CD4-positive, alpha-beta memory T cell (primary cell): ENCODE data around the gene RRH. TPM values are rescaled to one million over a fixed set of nuclear protein-coding genes. Genes with fewer than 3 reads are reported as not detected.
"Not testable (repeated sequence)": the region's sequence is repeated elsewhere in the genome, so short reads cannot be mapped to it uniquely, and the experiment has no call there.

ENCODE experiments used
- CTCF ChIA-PET: fragments of 350-600 bp; sonication (Branson Sonifier 250); formaldehyde crosslinking; loops from one replicate; lab custom pipeline; 2021; ENCODE audit warnings: inconsistent platforms; ENCODE audit not compliant: partially characterized antibody; lab: Charles Lee
- POLR2A ChIA-PET: fragments of 350-600 bp; sonication (Branson Sonifier 250); formaldehyde crosslinking; loops from one replicate; lab custom pipeline; 2021; ENCODE audit not compliant: partially characterized antibody; lab: Charles Lee
- DNase-seq, 5 donors: peaks; one replicate each; pipeline versions ENCODE4 v3.0.0 to v3.0.0-alpha.2; 2020 to 2022; ENCODE audit warnings: mixed read lengths in 1 of 5
- H3K27ac ChIP-seq: one replicate; pipeline ENCODE4 v1.7.0; 2013; ENCODE audit warnings: low read depth, low read length
- H3K27me3 ChIP-seq: 2 replicates; pipeline ENCODE4 v1.7.0; 2013; ENCODE audit warnings: mild to moderate bottlenecking, low read length, moderate library complexity; ENCODE audit not compliant: insufficient read depth
- H3K36me3 ChIP-seq: 2 replicates; pipeline ENCODE4 v1.7.0; 2013; ENCODE audit warnings: mild to moderate bottlenecking, low read length, moderate library complexity; ENCODE audit not compliant: insufficient read depth
- H3K4me1 ChIP-seq: 2 replicates; pipeline ENCODE4 v1.7.0; 2013; ENCODE audit warnings: mild to moderate bottlenecking, low read length, moderate library complexity; ENCODE audit not compliant: insufficient read depth
- H3K4me3 ChIP-seq, 2 donors: one replicate each; pipeline ENCODE4 v1.7.0; 2013; ENCODE audit warnings: low read length in 2 of 2, mild to moderate bottlenecking in 1 of 2
- H3K9me3 ChIP-seq, 2 donors: one replicate each; pipeline ENCODE4 v1.7.0; 2013; ENCODE audit warnings: low read length in 2 of 2, control low read depth in 1 of 2; ENCODE audit not compliant: control insufficient read depth in 1 of 2
- H3K27ac Mint-ChIP-seq, 7 donors: one replicate each; pipeline ENCODE4 v1.8.0; 2020 to 2021; ENCODE audit warnings: mixed read lengths in 7 of 7, mild to moderate bottlenecking in 6 of 7, inconsistent platforms in 3 of 7, moderate library complexity in 3 of 7
- H3K27me3 Mint-ChIP-seq, 2 donors: one replicate each; pipeline ENCODE4 v1.8.0; 2020 to 2021; ENCODE audit warnings: mixed read lengths in 2 of 2
- H3K36me3 Mint-ChIP-seq, 2 donors: one replicate each; pipeline ENCODE4 v1.8.0; 2020 to 2021; ENCODE audit warnings: mixed read lengths in 2 of 2, inconsistent platforms in 1 of 2, mild to moderate bottlenecking in 1 of 2
- H3K4me1 Mint-ChIP-seq, 4 donors: one replicate each; pipeline ENCODE4 v1.8.0; 2020 to 2021; ENCODE audit warnings: mixed read lengths in 4 of 4, mild to moderate bottlenecking in 1 of 4
- H3K4me3 Mint-ChIP-seq, 8 donors: one replicate each; pipeline ENCODE4 v1.8.0; 2020 to 2021; ENCODE audit warnings: mixed read lengths in 8 of 8, mild to moderate bottlenecking in 7 of 8, moderate library complexity in 6 of 8, inconsistent platforms in 3 of 8
- H3K9me3 Mint-ChIP-seq, 8 donors: one replicate each; pipeline ENCODE4 v1.8.0; 2020 to 2021; ENCODE audit warnings: mixed read lengths in 8 of 8, mild to moderate bottlenecking in 5 of 8, inconsistent platforms in 3 of 8, moderate library complexity in 1 of 8
- intact Hi-C: fragments of 100-400 bp; cut with micrococcal nuclease; formaldehyde crosslinking; loops from one replicate; pipeline ENCODE4 v1.15.1; 2023
- polyA plus RNA-seq, 2 donors: library from polyadenylated mRNA; unstranded; fragments of 300-500 nt; fragmentation: Illumina TruSeq; gene quantifications; one replicate each; pipeline ENCODE4 v1.2.3, GENCODE V29; 2021
- total RNA-seq, 2 experiments: library from RNA; stranded (reverse); gene quantifications; one replicate each; pipeline ENCODE4 v1.2.3, GENCODE V29; 2021

Gene RRH
- total RNA-seq (under 1 TPM in 1 of 2 experiments, not detected in 1; 0.30 TPM), polyA plus RNA-seq (not detected)

DNA sequence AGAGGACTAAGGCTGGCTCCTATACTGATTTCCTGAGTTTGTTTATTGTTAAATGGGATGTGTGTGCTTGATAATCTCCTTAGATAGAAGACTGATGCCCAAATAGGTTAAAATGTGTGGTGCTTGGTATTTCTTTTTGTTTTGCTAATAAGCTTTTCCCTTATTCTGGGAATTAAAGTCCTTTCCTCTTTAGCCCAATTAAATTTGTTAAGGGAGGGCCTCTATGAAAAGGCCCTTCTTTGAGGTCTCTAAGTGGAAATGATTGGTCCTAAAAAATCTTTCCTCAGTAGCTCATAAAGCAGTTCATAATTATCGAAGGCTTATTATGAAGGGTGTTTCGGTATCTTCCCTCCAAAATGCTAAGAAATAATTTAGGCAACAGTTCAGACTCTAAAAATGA lies at the start of gene RRH:
Gene RRH (plus strand): TSS at position 301 of the 400 bp plus-strand sequence. CDS start 56 bp downstream, at position 357.
- Mint-ChIP-seq H3K4me3 (no peak within 1 kb of the TSS), H3K9me3 (no peaks in the 10 kb centered on the region), H3K36me3 (peaks cover 18 to 23% of the 10 kb centered on the region in 2 donors), H3K27me3 (no peaks in the 10 kb centered on the region), H3K27ac (peak within 1 kb of the TSS in 1 of 7 donors; percentile 10), H3K4me1 (peaks cover 0 to 4% (median 0%) of the 10 kb centered on the region in 4 donors)
- CTCF ChIA-PET = interaction anchor here (1.2 to 4.8 kb wide), 6 partner anchors 127 to 408 kb away, joined by 3 to 61 read pairs (median 11); partner anchors contain the start of gene SEC24B
- H3K9me3 ChIP-seq = no peaks in the 10 kb centered on the region
- H3K4me1 ChIP-seq = no peaks in the 10 kb centered on the region
- no peak within 1 kb of the TSS for H3K27ac ChIP-seq
- POLR2A ChIA-PET = no interaction called here
- DNase-seq = no peak
- intact Hi-C loops = loop anchor here (10.0 kb wide), 2 partner anchors 147 to 323 kb away; no protein-coding TSS in a partner anchor
- H3K4me3 ChIP-seq = no peak within 1 kb of the TSS
- H3K36me3 ChIP-seq = peaks cover 11% of the 10 kb centered on the region
- no peaks in the 10 kb centered on the region for H3K27me3 ChIP-seq

GRCh38 chr4:109782092-109782491 lies 45.7 kb upstream of the RRH start:
- H3K27me3 Mint-ChIP-seq, POLR2A ChIA-PET, H3K36me3 Mint-ChIP-seq, DNase-seq, intact Hi-C loops, H3K27ac Mint-ChIP-seq, H3K4me1 Mint-ChIP-seq, H3K9me3 Mint-ChIP-seq, H3K27me3 ChIP-seq, H3K36me3 ChIP-seq, H3K27ac ChIP-seq, H3K4me3 ChIP-seq, H3K9me3 ChIP-seq, H3K4me1 ChIP-seq, H3K4me3 Mint-ChIP-seq, CTCF ChIA-PET: not testable (repeated sequence)

- no peaks in the 10 kb centered on the region for H3K4me1 Mint-ChIP-seq
- Histone ChIP-seq H3K27ac (no peak overlapping the region), H3K4me1 (no peaks in the 10 kb centered on the region), H3K27me3 (no peaks in the 10 kb centered on the region), H3K36me3 (no peaks in the 10 kb centered on the region), H3K9me3 (no peaks in the 10 kb centered on the region), H3K4me3 (no peak overlapping the region)
- no peak for DNase-seq
- ChIA-PET CTCF (no interaction called here), POLR2A (no interaction called here)
- H3K36me3 Mint-ChIP-seq = no peaks in the 10 kb centered on the region
- H3K27ac Mint-ChIP-seq = no peak overlapping the region
- no peak overlapping the region for H3K4me3 Mint-ChIP-seq
- intact Hi-C loops = no loop called here
- H3K9me3 Mint-ChIP-seq = peaks cover 0 to 23% (median 0%) of the 10 kb centered on the region in 8 donors
- H3K27me3 Mint-ChIP-seq = peaks cover 0 to 5% of the 10 kb centered on the region in 2 donors
These were observed 40.9 kb upstream of the RRH start for GRCh38 chr4:109786846-109787245.

- ChIA-PET POLR2A (no interaction called here), CTCF (no interaction called here)
- Histone ChIP-seq H3K36me3 (no peaks in the 10 kb centered on the region), H3K4me3 (no peak overlapping the region), H3K9me3 (no peaks in the 10 kb centered on the region), H3K4me1 (no peaks in the 10 kb centered on the region), H3K27me3 (no peaks in the 10 kb centered on the region), H3K27ac (no peak overlapping the region)
- Mint-ChIP-seq H3K27me3 (peaks cover 0 to 5% of the 10 kb centered on the region in 2 donors), H3K4me3 (no peak overlapping the region), H3K4me1 (no peaks in the 10 kb centered on the region), H3K9me3 (peaks cover 0 to 23% (median under 1%) of the 10 kb centered on the region in 8 donors), H3K36me3 (no peaks in the 10 kb centered on the region), H3K27ac (no peak overlapping the region)
- intact Hi-C loops = no loop called here
- no peak for DNase-seq
These were observed 40.0 kb upstream of the RRH start for GRCh38 chr4:109787807-109788206.

DNA sequence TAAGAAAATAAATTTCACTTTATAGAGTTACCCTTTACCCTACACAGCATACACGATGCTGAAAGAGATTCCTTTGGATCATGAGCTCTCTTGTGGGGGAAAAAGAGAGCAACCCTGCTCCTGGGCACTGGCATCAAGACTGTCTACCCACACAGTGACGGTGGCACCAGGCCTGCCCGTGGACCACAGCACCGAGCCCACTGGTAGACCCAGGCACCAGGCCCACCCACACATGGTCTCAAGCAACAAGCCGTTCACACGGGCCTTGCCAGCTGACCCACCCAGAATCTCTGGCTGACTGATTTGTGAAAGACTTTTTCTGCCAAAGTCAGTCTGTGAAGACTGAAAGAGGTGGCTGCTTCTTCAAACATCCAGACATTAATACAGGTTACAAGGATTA lies 32.7 kb upstream of the RRH start:
- intact Hi-C loops = no loop called here
- peaks cover 3 to 6% of the 10 kb centered on the region in 2 donors for H3K27me3 Mint-ChIP-seq

DNA sequence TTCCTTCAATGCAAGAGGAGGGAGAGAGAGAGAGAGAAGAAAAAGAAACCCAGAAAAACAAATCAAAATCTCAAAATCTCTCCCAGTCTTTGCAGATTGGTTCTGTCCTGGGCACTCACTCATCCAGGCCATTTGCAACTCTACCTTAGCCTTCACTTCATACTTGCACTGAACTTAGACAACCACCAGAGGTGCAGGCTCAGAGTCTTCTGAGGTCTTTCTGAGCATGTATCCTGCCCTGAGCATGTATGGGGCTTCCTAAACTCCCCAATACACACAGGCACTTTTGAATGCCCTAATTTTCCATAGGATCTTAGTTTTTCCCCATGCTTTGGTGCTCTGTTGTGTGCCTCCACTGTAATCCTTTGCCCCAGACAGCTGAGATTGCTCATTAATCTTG lies 28.9 kb upstream of the RRH start:
- ChIA-PET CTCF (no interaction called here), POLR2A (no interaction called here)
- Mint-ChIP-seq H3K4me1 (no peaks in the 10 kb centered on the region), H3K4me3 (no peak overlapping the region), H3K36me3 (no peaks in the 10 kb centered on the region), H3K27ac (no peak overlapping the region), H3K9me3 (peaks cover 0 to 32% (median 20%) of the 10 kb centered on the region in 8 donors), H3K27me3 (peaks cover 3% of the 10 kb centered on the region in 2 donors)
- no peaks in the 10 kb centered on the region for H3K9me3 ChIP-seq
- no peak overlapping the region for H3K27ac ChIP-seq
- H3K36me3 ChIP-seq = no peaks in the 10 kb centered on the region
- DNase-seq = no peak
- H3K27me3 ChIP-seq = no peaks in the 10 kb centered on the region
- no peaks in the 10 kb centered on the region for H3K4me1 ChIP-seq
- no peak overlapping the region for H3K4me3 ChIP-seq
- intact Hi-C loops = no loop called here

More for the DNA sequence above, 32.7 kb upstream of the RRH start:
- POLR2A ChIA-PET = interaction anchor here (1.0 kb wide), 1 partner anchor 234 kb away, joined by 3 read pairs; no protein-coding TSS in a partner anchor
- Histone ChIP-seq H3K9me3 (no peaks in the 10 kb centered on the region), H3K27ac (no peak overlapping the region), H3K4me3 (no peak overlapping the region), H3K36me3 (no peaks in the 10 kb centered on the region), H3K4me1 (no peaks in the 10 kb centered on the region), H3K27me3 (no peaks in the 10 kb centered on the region)
- H3K36me3 Mint-ChIP-seq = no peaks in the 10 kb centered on the region
- H3K4me3 Mint-ChIP-seq = no peak overlapping the region
- H3K4me1 Mint-ChIP-seq = no peaks in the 10 kb centered on the region
- no peak overlapping the region for H3K27ac Mint-ChIP-seq
- no peak for DNase-seq
- CTCF ChIA-PET = interaction anchor here (1.3 kb wide), 1 partner anchor 9 kb away, joined by 4 read pairs; no protein-coding TSS in a partner anchor
- H3K9me3 Mint-ChIP-seq = peaks cover 0 to 41% (median 26%) of the 10 kb centered on the region in 8 donors

- H3K4me1 ChIP-seq = no peaks in the 10 kb centered on the region
- Mint-ChIP-seq H3K36me3 (no peaks in the 10 kb centered on the region), H3K4me3 (no peak overlapping the region), H3K9me3 (peaks cover 0 to 14% (median 5%) of the 10 kb centered on the region in 8 donors), H3K4me1 (no peaks in the 10 kb centered on the region), H3K27ac (no peak overlapping the region), H3K27me3 (peaks cover 0 to under 1% of the 10 kb centered on the region in 2 donors)
- H3K4me3 ChIP-seq = no peak overlapping the region
- no peaks in the 10 kb centered on the region for H3K9me3 ChIP-seq
- no peak overlapping the region for H3K27ac ChIP-seq
- DNase-seq = no peak
- CTCF ChIA-PET = interaction anchor here (1.4 kb wide), 1 partner anchor 378 kb away, joined by 3 read pairs; no protein-coding TSS in a partner anchor
- H3K27me3 ChIP-seq = no peaks in the 10 kb centered on the region
- POLR2A ChIA-PET = no interaction called here
- intact Hi-C loops = no loop called here
- H3K36me3 ChIP-seq = no peaks in the 10 kb centered on the region
These were observed 26.5 kb upstream of the RRH start for GRCh38 chr4:109801099-109801789.
